ENCODE results near the gene PEDS1.

The PEDS1 gene

GRCh38 chr20:50186151-50186885, 32.8 kb upstream of the PEDS1 start (continued):
- TF ChIP-seq ZNF768 (tag by site-specific recombination; IDR thresholded peaks at IDR 0.05) (no peak), ZNF394 (tag by site-specific recombination; IDR thresholded peaks at IDR 0.05; ENCODE audit: borderline replicate concordance) (no peak), TRIM28 (IDR thresholded peaks at IDR 0.05; ENCODE audit: borderline replicate concordance, low read length) (no peak), ZNF366 (tag by site-specific recombination; conservative IDR thresholded peaks at IDR 0.05) (no peak), ZNF175 (tag by site-specific recombination; IDR thresholded peaks at IDR 0.05) (no peak), ZEB2 (tag by site-specific recombination; IDR thresholded peaks at IDR 0.05) (peak; percentile 47; the same call in 1 of the 2 replicates), ZBTB1 (tag by site-specific recombination; IDR thresholded peaks at IDR 0.05) (no peak), ZNF391 (tag by site-specific recombination; IDR thresholded peaks at IDR 0.05; ENCODE audit: borderline replicate concordance, low read depth) (no peak), KLF17 (tag by site-specific recombination; IDR thresholded peaks at IDR 0.05) (no peak), ZNF664 (tag by site-specific recombination; IDR thresholded peaks at IDR 0.05) (no peak), ZNF518A (tag by site-specific recombination; conservative IDR thresholded peaks at IDR 0.05; ENCODE audit: low read depth) (no peak), ZFHX2 (tag by site-specific recombination; conservative IDR thresholded peaks at IDR 0.05) (no peak), SP2 (tag by site-specific recombination; IDR thresholded peaks at IDR 0.05) (no peak), SP7 (tag by site-specific recombination; IDR thresholded peaks at IDR 0.05) (0 out of 2 replicates have a peak, but pooled peaks have one; percentile 32), ZNF558 (tag by site-specific recombination; IDR thresholded peaks at IDR 0.05) (no peak), OVOL3 (tag by site-specific recombination; IDR thresholded peaks at IDR 0.05) (no peak), SALL2 (tag by site-specific recombination; IDR thresholded peaks at IDR 0.05; ENCODE audit: borderline replicate concordance) (no peak), ZSCAN16 (tag by site-specific recombination; IDR thresholded peaks at IDR 0.05) (no peak), TCF7L2 (IDR thresholded peaks at IDR 0.05; ENCODE audit: borderline replicate concordance, low read depth, low read length) (no peak), ZNF423 (tag by site-specific recombination; IDR thresholded peaks at IDR 0.05) (no peak), ZNF830 (tag by site-specific recombination; IDR thresholded peaks at IDR 0.05; ENCODE audit: low read depth) (no peak), MZF1 (tag by site-specific recombination; IDR thresholded peaks at IDR 0.05; ENCODE audit: borderline replicate concordance) (peak; percentile 96), ZNF600 (tag by site-specific recombination; IDR thresholded peaks at IDR 0.05) (no peak), ZNF23 (tag by site-specific recombination; IDR thresholded peaks at IDR 0.05; ENCODE audit: borderline replicate concordance) (no peak), SCRT2 (tag by site-specific recombination; IDR thresholded peaks at IDR 0.05) (no peak), ZNF843 (tag by site-specific recombination; IDR thresholded peaks at IDR 0.05) (no peak), ZNF155 (tag by site-specific recombination; IDR thresholded peaks at IDR 0.05) (no peak), ZNF350 (tag by site-specific recombination; IDR thresholded peaks at IDR 0.05) (no peak)
- TF ChIP-seq, protein P1, sequence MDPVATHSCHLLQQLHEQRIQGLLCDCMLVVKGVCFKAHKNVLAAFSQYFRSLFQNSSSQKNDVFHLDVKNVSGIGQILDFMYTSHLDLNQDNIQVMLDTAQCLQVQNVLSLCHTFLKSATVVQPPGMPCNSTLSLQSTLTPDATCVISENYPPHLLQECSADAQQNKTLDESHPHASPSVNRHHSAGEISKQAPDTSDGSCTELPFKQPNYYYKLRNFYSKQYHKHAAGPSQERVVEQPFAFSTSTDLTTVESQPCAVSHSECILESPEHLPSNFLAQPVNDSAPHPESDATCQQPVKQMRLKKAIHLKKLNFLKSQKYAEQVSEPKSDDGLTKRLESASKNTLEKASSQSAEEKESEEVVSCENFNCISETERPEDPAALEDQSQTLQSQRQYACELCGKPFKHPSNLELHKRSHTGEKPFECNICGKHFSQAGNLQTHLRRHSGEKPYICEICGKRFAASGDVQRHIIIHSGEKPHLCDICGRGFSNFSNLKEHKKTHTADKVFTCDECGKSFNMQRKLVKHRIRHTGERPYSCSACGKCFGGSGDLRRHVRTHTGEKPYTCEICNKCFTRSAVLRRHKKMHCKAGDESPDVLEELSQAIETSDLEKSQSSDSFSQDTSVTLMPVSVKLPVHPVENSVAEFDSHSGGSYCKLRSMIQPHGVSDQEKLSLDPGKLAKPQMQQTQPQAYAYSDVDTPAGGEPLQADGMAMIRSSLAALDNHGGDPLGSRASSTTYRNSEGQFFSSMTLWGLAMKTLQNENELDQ (tag by site-specific recombination; IDR thresholded peaks at IDR 0.05; ENCODE audit: low read depth) = no peak
- TF ChIP-seq, protein P2, sequence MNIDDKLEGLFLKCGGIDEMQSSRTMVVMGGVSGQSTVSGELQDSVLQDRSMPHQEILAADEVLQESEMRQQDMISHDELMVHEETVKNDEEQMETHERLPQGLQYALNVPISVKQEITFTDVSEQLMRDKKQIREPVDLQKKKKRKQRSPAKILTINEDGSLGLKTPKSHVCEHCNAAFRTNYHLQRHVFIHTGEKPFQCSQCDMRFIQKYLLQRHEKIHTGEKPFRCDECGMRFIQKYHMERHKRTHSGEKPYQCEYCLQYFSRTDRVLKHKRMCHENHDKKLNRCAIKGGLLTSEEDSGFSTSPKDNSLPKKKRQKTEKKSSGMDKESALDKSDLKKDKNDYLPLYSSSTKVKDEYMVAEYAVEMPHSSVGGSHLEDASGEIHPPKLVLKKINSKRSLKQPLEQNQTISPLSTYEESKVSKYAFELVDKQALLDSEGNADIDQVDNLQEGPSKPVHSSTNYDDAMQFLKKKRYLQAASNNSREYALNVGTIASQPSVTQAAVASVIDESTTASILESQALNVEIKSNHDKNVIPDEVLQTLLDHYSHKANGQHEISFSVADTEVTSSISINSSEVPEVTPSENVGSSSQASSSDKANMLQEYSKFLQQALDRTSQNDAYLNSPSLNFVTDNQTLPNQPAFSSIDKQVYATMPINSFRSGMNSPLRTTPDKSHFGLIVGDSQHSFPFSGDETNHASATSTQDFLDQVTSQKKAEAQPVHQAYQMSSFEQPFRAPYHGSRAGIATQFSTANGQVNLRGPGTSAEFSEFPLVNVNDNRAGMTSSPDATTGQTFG (tag by site-specific recombination; IDR thresholded peaks at IDR 0.05; ENCODE audit: borderline replicate concordance) = no peak
